ENCODE results near the gene UBE2N.
A peak's percentile ranks its signal among the peaks of the same experiment; 100 is the strongest.
"Not testable (repeated sequence)": the region's sequence is repeated elsewhere in the genome, so short reads cannot be mapped to it uniquely, and the experiment has no call there.

The UBE2N gene

DNA sequence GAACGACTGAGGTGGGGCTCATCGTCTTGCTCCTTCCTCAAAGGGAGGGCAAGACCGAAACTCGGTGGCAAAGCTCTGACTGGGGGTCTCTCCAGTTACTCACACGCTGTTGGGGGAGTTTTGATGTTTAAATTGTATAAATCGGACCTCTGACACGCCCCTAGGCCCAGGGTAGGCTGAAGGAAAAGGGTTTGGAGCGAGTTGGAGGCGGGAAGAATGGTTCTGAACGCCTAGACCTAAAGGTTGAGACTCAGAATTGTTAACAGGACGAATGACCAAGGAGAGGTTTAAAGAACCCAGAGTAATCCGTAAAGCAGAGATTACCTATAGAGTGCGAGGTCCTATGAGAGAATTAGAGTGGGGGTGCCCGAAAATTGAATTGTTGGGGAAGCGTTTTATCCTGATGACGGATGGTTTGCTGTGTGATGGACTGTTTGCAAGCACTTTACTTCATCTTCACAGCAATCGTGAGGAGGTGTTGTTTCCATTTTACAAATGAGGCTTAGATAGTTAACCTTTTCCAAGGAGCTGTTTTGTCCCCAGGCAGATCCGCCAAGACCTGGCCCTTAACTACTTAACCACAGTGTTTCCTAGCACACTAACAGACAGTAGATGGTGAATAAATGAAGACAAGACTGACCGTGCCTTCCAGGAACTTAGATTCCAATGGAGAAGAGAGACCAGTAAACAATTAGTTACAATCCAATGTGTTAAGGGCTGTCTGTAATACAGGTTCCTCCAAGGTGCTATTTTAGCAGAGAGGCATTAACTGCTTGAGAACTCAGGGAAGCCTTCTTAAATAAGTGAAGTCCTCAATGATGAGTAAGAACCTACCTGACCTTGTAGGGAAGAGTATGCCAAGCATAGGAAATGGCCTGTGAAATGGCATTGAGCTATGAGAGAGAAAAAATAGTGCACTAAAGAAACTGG, 929 bp upstream of the UBE2N start:
- DNase-seq: no peak

DNA sequence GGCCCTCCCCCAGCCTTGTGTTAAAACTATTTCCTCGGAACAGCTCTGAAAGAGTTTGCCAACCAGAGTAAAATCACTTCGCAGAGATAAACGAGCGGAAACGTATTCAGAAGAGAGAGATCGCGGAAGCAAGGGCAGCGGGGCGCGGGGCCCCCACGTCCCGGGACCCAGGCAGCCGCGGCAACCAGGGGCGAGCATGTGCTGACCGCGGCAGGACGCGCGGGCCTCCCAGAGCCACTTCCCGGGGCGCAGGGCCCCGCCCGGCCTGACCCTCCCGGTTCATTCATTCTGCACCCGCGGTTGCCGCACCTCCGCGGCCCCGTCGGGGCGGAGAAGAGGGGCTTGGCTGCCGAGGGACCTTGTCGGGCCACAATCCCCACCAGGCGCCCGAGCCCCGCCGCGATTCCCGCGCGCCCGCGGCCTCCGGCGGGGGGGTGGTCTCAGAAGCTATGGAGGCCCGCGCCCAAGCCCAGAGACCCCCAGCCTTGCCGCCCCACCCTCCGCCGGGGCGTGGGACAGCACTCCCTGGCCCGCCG, 598 bp downstream of the UBE2N start:
- DNase-seq: no peak

DNA sequence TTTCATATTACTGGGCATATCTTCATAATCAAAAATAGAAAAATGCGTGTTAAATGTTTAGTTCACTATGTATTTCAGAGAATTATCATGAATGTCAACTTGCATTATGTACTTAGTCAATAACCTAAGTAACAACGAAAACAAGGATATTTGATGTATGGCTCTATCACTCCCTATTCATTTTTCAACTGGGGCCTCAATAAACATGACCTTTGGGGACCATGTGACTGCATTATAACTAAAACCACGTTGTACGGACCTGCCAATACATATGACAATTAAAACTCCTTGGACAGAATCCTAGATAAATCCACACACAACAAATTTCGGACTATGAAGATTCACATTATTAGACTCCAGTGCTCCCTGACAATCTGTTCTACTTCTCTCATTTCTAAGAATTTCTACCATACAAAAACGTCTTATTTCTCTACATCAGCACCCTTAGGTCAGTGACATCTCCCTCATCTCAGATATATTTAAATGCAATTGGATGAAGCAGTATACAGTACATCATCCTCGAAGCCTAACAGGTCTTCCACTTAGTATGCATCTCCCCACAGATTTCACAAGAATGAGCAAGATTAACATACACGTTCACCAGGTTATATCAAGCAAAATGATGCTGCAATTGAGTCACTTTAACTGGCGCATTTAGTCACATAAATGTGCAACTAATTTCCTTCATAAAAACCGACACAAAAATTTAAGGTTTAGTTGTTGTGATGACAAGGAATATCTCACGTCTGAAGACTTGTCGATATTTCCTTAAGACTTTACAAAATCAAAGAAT, 1.5 kb downstream of the UBE2N start:
- no peak for DNase-seq

DNA sequence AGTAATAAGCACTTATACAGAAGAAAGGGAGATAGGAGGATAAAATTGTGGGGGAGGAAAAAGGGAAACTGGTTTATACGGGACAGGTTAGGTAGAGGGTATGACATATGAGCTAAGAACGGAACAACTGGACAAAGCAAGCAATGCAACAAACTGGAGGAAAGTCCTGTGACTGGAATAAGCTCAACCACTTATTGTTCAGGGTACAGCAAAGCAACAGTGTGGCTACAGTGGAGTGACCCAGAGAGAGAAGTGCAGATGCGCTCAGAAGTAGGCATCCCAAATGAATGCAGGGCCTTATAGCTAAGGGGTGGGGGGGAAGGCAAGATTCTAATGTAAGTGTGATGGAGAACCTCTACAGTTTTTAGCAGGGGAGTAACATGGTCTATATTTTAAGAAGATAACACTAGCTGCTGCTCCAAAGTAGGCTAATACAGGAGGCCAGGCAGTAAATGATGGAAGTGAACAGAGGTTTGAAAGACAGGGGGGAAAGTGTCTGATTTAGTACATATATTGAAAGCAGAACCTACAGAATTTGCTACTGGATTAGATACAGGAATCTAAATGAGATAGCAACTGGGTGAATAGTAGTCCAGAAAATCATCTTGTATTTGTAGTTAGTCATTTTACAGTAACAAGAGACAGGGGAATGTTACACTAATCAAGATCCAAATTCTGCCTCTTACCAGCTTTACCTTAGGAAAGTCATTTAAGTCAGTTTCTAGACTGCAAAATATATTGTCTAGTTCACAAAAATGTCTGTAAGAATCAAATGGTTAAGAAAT, 3.3 kb downstream of the UBE2N start:
- DNase-seq: no peak

DNA sequence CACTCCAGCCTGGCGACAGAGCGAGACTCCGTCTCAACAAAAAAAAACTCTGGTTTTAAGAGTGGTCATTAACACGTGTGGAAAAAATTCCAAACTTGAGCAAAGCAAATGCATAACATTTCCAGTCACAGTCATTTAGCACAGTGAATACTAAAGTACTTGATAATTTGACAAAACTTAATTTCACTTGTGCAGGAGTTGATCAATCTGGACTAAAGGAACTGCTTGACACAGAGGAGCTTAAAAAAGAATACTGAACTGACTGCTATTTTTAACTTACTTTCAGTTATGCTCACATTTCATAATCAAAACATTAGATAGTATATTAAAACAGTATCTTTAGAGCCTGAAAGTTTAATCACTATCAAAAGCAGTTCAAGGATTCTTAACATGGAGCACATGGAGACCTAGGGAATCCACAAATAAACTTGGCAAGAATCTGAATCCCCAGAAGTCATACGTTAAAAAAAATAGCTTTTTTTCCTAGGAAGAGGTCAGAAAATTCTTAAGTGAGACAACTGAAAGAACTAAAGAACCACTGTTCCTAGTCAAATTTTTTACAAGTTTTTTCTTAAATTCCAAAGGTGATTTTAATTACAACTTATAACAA, 7.4 kb downstream of the UBE2N start:
- no peak for DNase-seq

DNA sequence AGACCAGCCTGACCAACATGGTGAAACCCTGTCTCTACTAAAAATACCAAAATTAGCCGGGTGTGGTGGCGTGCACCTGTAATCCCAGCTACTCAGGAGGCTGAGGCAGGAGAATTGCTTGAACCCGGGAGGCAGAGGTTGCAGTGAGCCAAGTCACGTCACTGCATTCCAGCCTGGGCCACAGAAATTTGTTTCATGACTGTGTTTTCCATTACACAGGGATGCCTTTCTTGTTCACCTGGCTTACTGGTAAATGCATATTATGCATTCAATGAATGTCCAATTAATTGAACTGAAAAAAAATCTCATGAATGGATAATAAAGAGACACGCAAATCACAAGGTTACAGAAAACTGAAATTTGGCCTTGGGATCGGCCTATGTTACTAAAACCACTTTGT, 9.7 kb downstream of the UBE2N start:
- DNase-seq: not testable (repeated sequence)

DNA sequence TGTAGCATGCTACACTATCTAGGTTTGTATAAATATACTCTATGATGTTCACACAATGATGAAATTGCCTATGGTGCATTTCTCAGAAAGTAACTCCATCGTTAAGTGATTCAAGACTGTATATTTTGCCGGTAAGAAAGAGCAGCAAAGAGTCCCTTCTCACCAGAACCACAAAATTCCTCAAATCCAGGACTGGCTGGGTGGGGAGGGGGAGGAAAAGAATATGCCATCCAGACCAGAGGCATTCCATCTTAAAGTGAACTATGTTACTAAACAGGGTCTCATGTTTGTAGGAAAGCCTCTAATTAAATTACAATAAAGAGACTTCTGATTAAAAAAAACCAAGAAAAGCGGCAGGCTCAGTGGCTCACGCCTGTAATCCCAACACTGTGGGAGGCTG, 11.5 kb downstream of the UBE2N start:
- DNase-seq: no peak

DNA sequence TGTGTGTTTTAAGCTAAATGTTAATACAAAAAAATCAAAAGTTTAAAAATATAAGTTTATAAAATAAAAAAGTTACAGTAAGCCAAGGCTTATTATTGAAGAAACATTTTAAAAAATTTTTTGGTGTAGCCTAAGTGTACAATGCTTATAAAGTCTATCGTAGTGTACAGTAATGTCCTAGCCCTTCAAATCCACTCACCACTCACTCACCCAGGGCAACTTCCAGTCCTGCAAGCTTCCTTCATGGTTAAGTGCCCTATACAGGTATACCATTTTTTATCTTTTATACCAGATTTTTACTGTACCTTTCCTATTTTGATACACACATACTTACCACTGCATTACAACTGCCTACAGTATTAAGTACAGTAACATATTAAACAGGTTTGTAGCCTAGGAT, 11.9 kb downstream of the UBE2N start:
- no peak for DNase-seq

DNA sequence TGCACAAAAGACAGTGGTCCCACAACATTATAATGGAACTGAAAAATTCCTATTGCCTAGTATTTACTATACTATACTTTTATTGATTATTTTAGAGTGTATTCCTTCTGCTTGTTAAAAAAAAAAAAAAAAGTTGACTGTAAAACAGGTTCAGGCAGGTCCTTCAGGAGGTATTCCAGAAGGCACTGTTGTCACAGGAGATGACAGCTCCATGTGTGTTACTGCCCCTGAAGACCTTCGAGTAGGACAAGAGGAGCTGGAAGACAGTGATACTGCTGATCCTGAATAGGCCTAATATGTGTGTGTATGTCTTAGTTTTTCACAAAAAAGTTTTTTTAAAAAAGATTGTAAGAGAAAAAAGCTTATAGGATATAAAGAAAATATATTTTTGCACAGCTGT, 12.3 kb downstream of the UBE2N start:
- no peak for DNase-seq

DNA sequence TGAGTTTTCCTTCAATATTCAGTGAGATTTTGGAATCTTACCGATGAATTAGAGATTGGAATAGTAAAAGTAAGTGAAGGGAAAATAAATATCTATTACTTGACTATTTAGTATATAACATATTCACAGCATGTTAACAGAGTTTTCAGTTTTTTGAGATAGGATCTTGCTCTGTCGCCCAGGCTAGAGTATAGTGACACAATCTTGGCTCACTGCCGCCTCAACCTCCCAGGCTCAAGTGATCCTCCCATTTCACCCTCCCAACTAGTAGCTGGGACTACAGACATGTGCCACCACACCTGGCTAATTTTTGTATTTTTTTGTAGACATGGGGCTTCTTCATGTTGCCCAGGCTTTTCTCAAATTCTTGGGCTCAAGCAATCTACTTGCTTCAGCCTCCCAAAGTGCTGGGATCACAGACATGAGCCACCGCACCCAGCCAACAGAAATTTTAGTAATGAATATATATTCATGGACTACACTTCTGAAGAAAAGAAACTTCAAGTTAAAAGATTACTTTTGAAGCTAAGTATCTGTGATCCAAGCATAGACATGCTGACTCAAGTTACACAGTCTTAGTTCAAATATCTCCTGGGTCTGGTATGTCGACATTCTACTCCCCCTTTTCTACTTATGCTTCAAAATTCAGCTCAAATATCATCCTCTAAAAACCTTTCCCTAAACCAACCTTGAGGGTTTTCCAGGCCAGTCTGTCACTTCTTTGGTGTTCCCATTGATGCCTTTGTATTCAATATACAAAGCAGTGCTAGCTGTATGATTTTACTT, 13.8 kb downstream of the UBE2N start:
- DNase-seq: no peak

DNA sequence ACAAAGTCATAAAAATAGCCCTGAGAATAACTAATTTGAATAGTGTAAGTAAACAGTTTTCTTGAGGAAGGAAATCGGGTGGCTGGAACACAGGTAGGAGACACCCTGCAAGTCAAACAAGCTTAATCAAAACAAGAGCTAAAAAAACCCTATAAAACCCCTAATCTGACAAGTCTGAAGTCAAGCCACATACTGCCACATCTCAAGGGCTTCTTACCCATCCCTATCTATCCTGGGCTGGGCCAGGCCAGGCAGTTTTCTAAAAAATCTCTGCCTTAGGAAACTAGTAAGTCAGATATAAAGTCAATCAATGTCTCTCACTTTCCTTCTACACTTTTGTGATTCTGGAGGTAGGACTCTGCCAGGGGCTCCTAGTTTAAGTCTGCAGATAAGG, 15.3 kb downstream of the UBE2N start:
- no peak for DNase-seq

DNA sequence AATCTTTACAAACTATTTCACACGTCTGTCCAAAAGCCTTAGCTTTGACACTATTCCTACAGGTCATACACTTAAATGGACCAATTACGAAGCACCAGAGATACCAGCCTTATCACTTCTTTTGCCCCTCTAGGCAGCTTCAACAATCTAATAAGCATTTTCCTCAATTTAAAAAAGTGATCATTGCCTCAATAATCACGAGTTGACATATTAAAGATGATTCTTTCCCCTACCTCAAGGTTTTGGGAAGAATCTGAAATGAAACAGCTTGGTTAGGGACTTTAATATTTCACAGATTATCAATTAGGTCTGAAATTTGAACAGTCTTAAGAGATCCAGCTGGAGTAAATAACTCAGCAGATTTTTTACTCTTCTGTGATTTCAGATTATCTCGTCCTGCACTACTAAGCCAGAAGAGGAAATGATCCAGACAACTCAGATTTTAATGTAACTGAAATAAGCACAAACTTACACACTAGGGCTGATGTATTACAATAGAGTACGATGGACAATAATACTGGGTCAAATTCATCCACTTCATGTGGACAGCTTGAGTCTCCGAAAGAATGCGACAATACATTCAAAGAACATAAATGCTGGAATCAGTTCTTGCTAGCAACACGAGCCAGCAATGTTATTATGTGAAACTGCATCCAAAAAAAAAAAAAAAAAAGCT, 15.9 kb downstream of the UBE2N start:
- DNase-seq: no peak

DNA sequence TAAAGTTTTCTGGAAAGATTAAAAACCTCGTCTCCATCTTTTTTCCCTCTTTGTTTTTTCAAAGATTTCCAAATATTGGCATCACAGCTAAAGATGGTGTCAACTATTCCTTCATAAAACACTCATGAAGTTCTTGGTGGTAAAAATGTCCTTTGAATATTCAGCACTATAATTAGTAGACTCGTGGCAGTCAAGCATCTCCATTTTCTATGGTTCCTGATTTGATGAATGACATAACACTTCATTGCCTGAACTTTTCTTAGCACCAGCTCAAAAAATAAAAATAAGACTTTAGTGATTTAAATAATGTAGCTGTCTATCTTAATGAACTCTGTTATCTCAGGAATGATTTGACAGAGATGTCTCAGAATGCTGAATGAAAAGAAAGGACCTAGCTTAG, 19.7 kb downstream of the UBE2N start:
- no peak for DNase-seq

DNA sequence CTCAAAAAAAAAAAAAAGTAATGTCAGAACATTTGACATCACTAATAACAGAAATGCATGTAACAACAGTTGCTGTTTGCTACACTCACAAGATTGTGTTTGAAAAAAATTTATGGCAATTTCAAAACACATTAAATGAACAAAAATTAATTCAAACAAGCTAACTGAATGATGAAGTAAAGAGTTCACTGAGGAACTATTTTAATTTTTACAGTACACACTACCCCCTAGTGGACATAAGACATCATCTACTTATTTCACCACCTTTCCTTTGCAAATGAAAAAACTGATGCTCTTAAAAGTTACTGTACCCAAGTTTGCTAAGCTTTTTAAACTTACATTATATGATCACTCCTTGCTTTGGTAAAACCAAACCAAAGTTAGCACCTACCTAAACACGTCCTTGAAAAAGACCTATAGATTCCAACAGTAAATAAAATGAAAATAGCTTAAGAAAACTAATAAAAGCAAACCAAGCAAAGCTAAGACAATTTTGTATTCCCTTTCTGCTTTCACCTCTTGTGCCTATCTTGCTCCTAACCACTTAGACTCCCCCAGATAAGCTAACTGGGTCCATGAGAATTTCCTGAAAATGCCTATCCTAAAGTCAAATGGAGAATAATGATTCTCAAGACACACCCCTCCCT, 22.2 kb downstream of the UBE2N start:
- DNase-seq: peak; percentile 29

DNA sequence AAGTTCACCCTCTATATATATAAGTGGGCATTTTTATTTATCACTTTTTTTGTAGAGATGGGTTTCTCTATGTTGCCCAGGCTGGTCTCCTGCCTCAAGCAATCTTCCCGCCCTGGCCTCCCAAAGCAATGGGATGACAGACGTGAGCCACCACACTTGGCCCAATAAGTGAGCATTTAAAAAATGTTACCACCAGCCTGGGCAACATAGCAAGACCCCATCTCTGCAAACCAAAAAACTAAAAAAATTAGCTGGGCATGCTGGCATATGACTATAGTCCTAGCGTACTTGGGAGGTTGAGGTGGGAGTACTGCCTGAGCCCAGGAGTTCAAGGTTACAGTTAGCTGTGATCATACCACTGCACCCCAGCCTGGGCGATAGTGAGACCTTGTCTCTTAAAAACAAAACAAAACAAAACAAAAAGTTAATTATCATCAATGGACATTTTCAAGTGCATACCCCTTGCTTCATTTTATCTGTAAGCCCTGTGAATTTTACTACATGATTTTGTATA, 23.7 kb downstream of the UBE2N start:
- DNase-seq: no peak

DNA sequence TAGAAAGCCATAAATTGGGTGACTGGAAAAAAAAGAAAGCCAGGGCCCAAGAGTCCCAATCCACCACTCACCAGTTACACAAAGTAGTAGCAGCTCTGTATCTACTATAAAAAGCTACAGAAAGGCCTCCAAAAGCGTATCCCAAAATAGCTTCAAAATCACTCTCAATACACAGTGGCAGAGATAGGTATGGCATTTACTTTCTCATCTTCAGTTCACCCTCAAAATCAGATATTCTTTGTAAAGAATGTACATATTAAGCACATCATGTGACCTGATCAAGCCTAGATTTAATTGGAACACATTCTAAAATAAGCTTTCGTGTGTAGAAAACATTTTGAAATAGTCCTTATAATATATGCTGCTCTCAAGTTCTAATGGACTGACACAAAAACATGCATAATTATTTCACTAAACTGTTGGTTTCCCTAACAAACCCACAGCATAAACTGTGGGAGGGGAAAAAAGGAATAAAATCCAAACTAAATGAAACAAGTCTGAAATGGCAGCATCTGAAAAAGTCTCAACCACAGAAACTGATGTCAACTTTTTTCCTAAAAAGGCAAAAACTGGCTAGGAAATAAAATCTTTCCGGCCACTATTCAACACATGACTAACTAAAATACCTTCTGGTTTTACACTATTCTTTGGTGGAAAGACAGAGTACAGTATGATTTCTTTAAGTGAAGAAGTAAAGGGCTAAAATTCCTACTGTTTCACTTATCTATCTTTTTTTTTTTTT, 25.9 kb downstream of the UBE2N start:
- DNase-seq: no peak

DNA sequence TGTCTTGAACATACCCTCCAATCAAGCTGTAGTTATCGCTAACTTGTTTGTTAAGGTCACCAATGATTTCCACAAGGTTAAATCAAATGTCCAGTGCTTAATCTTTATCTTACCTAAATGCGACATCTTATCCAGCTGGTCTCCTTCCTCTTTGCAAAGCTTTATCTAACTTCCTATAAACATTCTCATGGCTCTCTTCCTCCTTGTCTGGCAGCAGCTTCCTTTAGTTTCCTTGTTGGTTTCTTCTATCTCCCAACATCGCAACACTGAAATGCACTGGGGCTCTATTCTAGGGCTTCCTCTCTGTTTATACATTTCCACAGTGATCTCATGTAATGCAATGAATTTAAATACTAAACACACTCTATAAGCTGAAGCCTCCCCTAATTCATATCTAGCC, 28.7 kb downstream of the UBE2N start:
- no peak for DNase-seq

DNA sequence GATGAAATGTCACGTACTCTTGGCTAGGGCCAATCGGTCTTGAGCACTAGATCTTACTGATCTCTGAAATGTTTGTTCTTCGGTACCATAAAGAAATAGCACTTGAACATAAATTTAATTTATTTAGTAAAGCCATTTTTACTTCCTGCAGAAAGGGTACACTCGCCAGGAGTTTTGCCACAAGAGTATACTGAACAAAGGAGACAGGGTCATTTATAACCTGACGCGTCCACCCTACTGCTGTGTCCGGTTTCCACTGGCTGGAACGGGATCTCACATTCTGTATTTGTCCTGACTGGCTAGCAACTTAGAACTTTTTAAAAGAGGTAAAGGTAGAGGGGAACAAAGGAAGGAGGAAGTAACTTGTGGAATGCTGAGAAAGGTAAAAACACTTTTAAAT, 29.4 kb downstream of the UBE2N start:
- not testable (repeated sequence) for DNase-seq

DNA sequence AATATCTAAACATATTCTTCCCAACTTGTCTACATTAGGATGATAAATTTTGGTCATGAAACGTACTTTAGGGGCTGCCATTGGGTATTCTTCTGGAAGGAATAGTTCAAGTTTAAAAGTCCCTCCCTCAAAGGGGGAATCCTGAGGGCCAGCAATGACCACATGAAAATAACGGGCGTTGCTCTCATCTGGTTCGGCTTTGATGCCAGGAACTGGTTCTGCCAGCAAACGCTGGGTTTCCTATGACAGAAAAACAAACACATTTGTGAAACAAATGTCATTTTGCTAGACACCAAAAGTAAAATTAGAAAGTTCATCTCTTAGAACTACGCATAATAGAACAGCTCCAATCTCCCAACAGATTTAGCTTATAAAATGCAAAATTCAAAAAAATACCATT, 30.7 kb downstream of the UBE2N start:
- DNase-seq: not testable (repeated sequence)
